PC-9 (cell line): ENCODE measurements around the gene CPEB3. TPM values are rescaled to one million over a fixed set of nuclear protein-coding genes. Genes with fewer than 3 reads are reported as not detected.

Experiments used
- BruUV-seq: library from RNA; stranded (reverse); fragments of 400-500 nt; replicated peaks from 2 replicates; lab custom pipeline; 2021; lab: Mats Ljungman, UMichigan
- CTCF ChIA-PET: fragments of 300-600 bp; sonication (Branson Sonifier 250); formaldehyde crosslinking; loops from one replicate; lab custom pipeline; 2022; ENCODE audit warnings: antibody characterized with exemption; lab: Charles Lee
- POLR2A ChIA-PET: fragments of 300-600 bp; sonication (Branson Sonifier 250); formaldehyde crosslinking; loops from one replicate; lab custom pipeline; 2022; ENCODE audit warnings: antibody characterized with exemption; ENCODE audit not compliant: unreplicated experiment; lab: Charles Lee
- DNase-seq, 2 experiments: peaks; one replicate each; pipeline versions ENCODE4 v3.0.0 to v3.0.0-alpha.2; 2015 to 2022; ENCODE audit warnings: mixed read lengths in 1 of 2
- H2AFZ ChIP-seq: fragments of 200-600 bp; sonication (generic); 2 replicates; pipeline ENCODE4 v1.8.1; 2017; ENCODE audit warnings: antibody characterized with exemption
- H3F3A ChIP-seq: fragments of 200-600 bp; sonication (generic); 2 replicates; pipeline ENCODE4 v1.8.1; 2017; ENCODE audit warnings: antibody characterized with exemption, mild to moderate bottlenecking, low read depth; ENCODE audit not compliant: insufficient read depth
- H3K27ac ChIP-seq: fragments of 200-600 bp; sonication (generic); 2 replicates; pipeline ENCODE4 v1.6.1; 2016; ENCODE audit warnings: mixed run types
- H3K27me3 ChIP-seq: fragments of 200-600 bp; sonication (generic); 2 replicates; pipeline ENCODE4 v1.6.1; 2016; ENCODE audit warnings: low read depth, mixed run types; ENCODE audit not compliant: insufficient read depth
- H3K36me3 ChIP-seq: fragments of 200-600 bp; sonication (generic); 2 replicates; pipeline ENCODE4 v1.6.1; 2016; ENCODE audit warnings: low read depth, mixed run types
- H3K4me1 ChIP-seq: fragments of 200-600 bp; sonication (generic); replicated peaks from 2 replicates; pipeline ENCODE4 v1.6.1; 2016; ENCODE audit warnings: mixed run types; ENCODE audit not compliant: insufficient read depth
- H3K4me2 ChIP-seq: fragments of 200-600 bp; sonication (generic); 2 replicates; pipeline ENCODE4 v1.6.1; 2017; ENCODE audit warnings: mixed run types
- H3K4me3 ChIP-seq: fragments of 200-600 bp; sonication (generic); 2 replicates; pipeline ENCODE4 v1.6.1; 2016; ENCODE audit warnings: mixed run types
- H3K79me2 ChIP-seq: fragments of 200-600 bp; sonication (generic); 2 replicates; pipeline ENCODE4 v1.6.1; 2017; ENCODE audit warnings: low read depth, mixed run types
- H3K9me2 ChIP-seq: fragments of 200-600 bp; sonication (generic); 2 replicates; pipeline ENCODE4 v1.8.1; 2017; ENCODE audit warnings: mild to moderate bottlenecking; ENCODE audit not compliant: insufficient read depth
- H3K9me3 ChIP-seq: fragments of 200-600 bp; sonication (generic); 2 replicates; pipeline ENCODE4 v1.8.1; 2016; ENCODE audit warnings: low read depth; ENCODE audit not compliant: insufficient read depth
- H4K20me1 ChIP-seq: fragments of 200-600 bp; sonication (generic); 2 replicates; pipeline ENCODE4 v1.8.1; 2017; ENCODE audit not compliant: insufficient read depth
- EZH2 ChIP-seq: fragments of 200-600 bp; sonication (generic); IDR thresholded peaks from 2 replicates; pipeline ENCODE4 v1.8.0; 2017; ENCODE audit warnings: antibody characterized with exemption, low read depth
- intact Hi-C: fragments of 100-400 bp; cut with micrococcal nuclease; formaldehyde crosslinking; loops from one replicate; pipeline ENCODE4 v1.10.0; 2022; ENCODE audit not compliant: unreplicated experiment
- total RNA-seq: library from RNA; stranded (reverse); gene quantifications from 2 replicates; pipeline ENCODE4 v1.2.3, GENCODE V29; 2021
- TF ChIP-seq, protein P1 (sequence below): fragments of 200-600 bp; sonication (generic); conservative IDR thresholded peaks from 2 replicates; pipeline ENCODE4 v1.6.1; 2017; ENCODE audit warnings: mixed run types, antibody characterized with exemption, mild to moderate bottlenecking, moderate library complexity

Gene CPEB3
- total RNA-seq, 1 experiment from 2014 or later: 1.4 TPM

DNA sequence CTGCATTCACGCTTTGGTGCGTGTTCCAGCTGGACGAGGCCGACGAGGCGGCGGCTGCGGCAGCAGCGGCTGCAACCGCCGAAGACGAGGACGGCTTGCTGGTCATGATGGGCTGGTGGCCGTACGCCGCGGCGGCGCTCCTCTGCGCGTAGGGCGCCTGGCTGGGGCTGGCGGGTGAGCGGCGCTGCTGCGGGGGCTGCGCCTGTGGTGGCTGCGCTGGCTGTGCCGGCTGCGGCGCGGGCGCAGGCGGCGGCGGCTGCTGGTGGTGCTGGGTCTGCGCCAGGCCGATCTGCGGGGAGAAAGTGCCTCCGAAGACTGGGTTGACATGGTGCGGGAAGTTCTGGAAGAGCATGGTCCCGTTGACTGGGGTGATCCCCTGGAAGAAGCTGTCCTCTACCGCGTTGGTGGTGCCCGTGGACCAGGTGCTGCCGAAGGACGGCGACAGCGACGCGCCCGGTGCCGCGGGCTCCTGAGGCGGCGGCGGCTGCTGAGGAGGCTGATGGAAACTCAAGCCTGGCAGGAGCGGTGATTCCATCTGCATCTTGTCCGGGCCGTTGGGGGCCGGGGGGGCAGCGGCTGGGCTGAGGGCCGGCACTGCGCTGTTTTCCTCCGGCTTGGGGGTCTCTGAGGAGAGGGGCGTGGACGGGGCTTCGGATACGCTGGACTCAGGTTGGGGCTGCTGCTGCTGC lies 51.1 kb downstream of the CPEB3 start:
- no peaks in the 10 kb centered on the region for H3K9me3 ChIP-seq
- H3K4me2 ChIP-seq: peak overlapping the region; percentile 99
- H3K9me2 ChIP-seq: no peaks in the 10 kb centered on the region
- no TSS peak for BruUV-seq
- H3K4me3 ChIP-seq: peak overlapping the region; percentile 82
- peak overlapping the region; percentile 96 for H3K27ac ChIP-seq
- no peak for TF ChIP-seq EZH2
- TF ChIP-seq, protein P1, sequence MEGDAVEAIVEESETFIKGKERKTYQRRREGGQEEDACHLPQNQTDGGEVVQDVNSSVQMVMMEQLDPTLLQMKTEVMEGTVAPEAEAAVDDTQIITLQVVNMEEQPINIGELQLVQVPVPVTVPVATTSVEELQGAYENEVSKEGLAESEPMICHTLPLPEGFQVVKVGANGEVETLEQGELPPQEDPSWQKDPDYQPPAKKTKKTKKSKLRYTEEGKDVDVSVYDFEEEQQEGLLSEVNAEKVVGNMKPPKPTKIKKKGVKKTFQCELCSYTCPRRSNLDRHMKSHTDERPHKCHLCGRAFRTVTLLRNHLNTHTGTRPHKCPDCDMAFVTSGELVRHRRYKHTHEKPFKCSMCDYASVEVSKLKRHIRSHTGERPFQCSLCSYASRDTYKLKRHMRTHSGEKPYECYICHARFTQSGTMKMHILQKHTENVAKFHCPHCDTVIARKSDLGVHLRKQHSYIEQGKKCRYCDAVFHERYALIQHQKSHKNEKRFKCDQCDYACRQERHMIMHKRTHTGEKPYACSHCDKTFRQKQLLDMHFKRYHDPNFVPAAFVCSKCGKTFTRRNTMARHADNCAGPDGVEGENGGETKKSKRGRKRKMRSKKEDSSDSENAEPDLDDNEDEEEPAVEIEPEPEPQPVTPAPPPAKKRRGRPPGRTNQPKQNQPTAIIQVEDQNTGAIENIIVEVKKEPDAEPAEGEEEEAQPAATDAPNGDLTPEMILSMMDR: no peak
- POLR2A ChIA-PET: no interaction called here
- peaks cover 24% of the 10 kb centered on the region for H3F3A ChIP-seq
- no peaks in the 10 kb centered on the region for H3K36me3 ChIP-seq
- H3K79me2 ChIP-seq: peaks cover 7% of the 10 kb centered on the region; the same call in 1 of the 2 replicates
- CTCF ChIA-PET: no interaction called here
- H2AFZ ChIP-seq: peak overlapping the region; percentile 92
- H3K4me1 ChIP-seq: peaks cover 54% of the 10 kb centered on the region
- intact Hi-C loops: loop anchor here (2.0 kb wide), 1 partner anchor 51 kb away; the partner anchor contains the start of genes CPEB3 and MARCHF5
- no peaks in the 10 kb centered on the region for H3K27me3 ChIP-seq
- no peaks in the 10 kb centered on the region for H4K20me1 ChIP-seq
- DNase-seq: peak in 1 of 2 experiments; percentile 3

DNA sequence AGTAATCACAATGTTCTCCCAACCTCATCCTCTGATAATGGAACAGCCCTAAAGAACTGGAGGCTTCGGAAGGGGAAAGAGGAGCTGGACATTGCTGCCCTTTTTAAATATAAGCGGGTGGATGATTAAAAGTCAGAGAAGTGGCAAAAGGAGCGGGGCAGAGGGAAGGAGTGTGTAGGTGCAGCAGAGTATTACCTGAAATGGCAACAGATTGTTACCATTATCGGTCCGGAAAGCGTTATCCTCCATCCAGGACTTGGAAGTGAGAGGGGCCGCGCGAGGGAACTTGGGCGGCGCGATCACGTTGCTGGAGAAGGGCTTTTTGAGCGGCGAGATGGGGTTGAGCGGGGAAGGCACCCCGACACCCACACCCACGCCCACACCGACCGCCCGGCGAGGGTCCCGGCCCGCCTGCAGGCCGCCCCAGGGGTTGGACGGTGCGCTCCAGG lies 51.7 kb downstream of the CPEB3 start:
- H3K9me3 ChIP-seq: no peaks in the 10 kb centered on the region
- H3K9me2 ChIP-seq: no peaks in the 10 kb centered on the region
- peaks cover 24% of the 10 kb centered on the region for H3F3A ChIP-seq
- peak overlapping the region; percentile 92 for H2AFZ ChIP-seq
- H3K79me2 ChIP-seq: peaks cover 7% of the 10 kb centered on the region; the same call in 1 of the 2 replicates
- no peaks in the 10 kb centered on the region for H3K36me3 ChIP-seq
- peak overlapping the region; percentile 96 for H3K27ac ChIP-seq
- no peak for TF ChIP-seq EZH2
- TF ChIP-seq, protein P1: no peak
- H4K20me1 ChIP-seq: no peaks in the 10 kb centered on the region
- intact Hi-C loops: no loop called here
- no peaks in the 10 kb centered on the region for H3K27me3 ChIP-seq
- H3K4me3 ChIP-seq: peak overlapping the region; percentile 82
- no TSS peak for BruUV-seq
- CTCF ChIA-PET: no interaction called here
- DNase-seq: peak in 1 of 2 experiments; percentile 3
- peaks cover 48% of the 10 kb centered on the region for H3K4me1 ChIP-seq
- POLR2A ChIA-PET: interaction anchor here (0.6 to 0.7 kb wide), 3 partner anchors 28 to 561 kb away, joined by 3 to 12 read pairs (median 4); no protein-coding TSS in a partner anchor
- peak overlapping the region; percentile 99 for H3K4me2 ChIP-seq

DNA sequence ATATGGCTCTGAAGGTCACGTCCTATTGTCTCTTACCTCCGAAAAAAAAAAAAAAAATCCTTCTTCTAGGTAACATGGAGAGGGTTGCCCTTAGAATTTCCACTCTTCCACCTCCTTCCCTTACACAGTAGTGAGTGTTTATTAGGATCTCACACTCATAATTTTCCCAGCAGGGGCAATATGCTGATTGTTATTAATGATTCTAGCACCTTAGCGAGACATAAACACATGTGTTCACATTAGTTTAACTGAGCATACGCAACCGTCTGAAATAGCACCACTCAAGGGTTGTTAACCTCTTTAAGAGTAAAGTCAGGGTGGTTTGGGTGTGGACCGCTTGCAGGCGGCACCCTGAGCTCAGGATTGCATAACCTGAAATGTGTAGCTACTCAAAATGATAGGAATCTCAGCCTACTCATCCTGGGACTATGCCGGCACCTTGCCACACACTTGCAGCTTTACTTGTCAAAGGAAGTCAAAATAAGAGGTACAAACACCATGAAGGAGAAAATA lies 52.2 kb downstream of the CPEB3 start:
- Histone ChIP-seq H3K79me2 (peaks cover 7% of the 10 kb centered on the region; the same call in 1 of the 2 replicates), H3F3A (peaks cover 18% of the 10 kb centered on the region), H3K36me3 (no peaks in the 10 kb centered on the region), H3K4me2 (peak overlapping the region; percentile 99), H2AFZ (peak overlapping the region; percentile 92), H3K9me2 (no peaks in the 10 kb centered on the region), H3K27ac (peak overlapping the region; percentile 96), H3K4me1 (peaks cover 43% of the 10 kb centered on the region), H4K20me1 (no peaks in the 10 kb centered on the region), H3K9me3 (no peaks in the 10 kb centered on the region), H3K4me3 (peak overlapping the region; percentile 82), H3K27me3 (no peaks in the 10 kb centered on the region)
- no TSS peak for BruUV-seq
- ChIA-PET POLR2A (interaction anchor here (0.6 to 0.7 kb wide), 3 partner anchors 27 to 561 kb away, joined by 3 to 12 read pairs (median 4); no protein-coding TSS in a partner anchor), CTCF (no interaction called here)
- TF ChIP-seq EZH2: no peak
- TF ChIP-seq, protein P1: no peak
- peak; percentile 66 to 90 for DNase-seq
- intact Hi-C loops: no loop called here
